Astrocyte (in vitro differentiated cells and primary cell): ENCODE results near the gene FOXP2. TPM values are rescaled to one million over a fixed set of nuclear protein-coding genes. Genes with fewer than 3 reads are reported as not detected.

Experiments
- DNase-seq: peaks from one replicate; pipeline ENCODE4 v3.0.0-alpha.2; 2010; ENCODE audit warnings: low read depth
- FAIRE-seq: peaks from 2 replicates; lab custom pipeline; 2011; peaks lifted over from hg19 to GRCh38; lab: Jason Lieb, UNC
- H2AFZ ChIP-seq: 2 replicates; pipeline ENCODE4 v1.6.0; 2012; ENCODE audit warnings: low read depth, low read length, inconsistent platforms
- H3K27ac ChIP-seq: 2 replicates; pipeline ENCODE4 v1.5.1; 2011; ENCODE audit warnings: low read depth, low read length, inconsistent platforms
- H3K27me3 ChIP-seq: 2 replicates; pipeline ENCODE4 v1.6.0; 2011; ENCODE audit warnings: low read length, inconsistent platforms; ENCODE audit not compliant: insufficient read depth
- H3K36me3 ChIP-seq: 2 replicates; pipeline ENCODE4 v1.5.1; 2011; ENCODE audit warnings: low read length, inconsistent platforms; ENCODE audit not compliant: insufficient read depth
- H3K4me1 ChIP-seq: 2 replicates; pipeline ENCODE4 v1.5.1; 2011; ENCODE audit warnings: low read length, inconsistent platforms; ENCODE audit not compliant: insufficient read depth
- H3K4me2 ChIP-seq: 2 replicates; pipeline ENCODE4 v1.6.0; 2012; ENCODE audit warnings: low read length, inconsistent platforms
- H3K4me3 ChIP-seq: 2 replicates; pipeline ENCODE4 v1.5.1; 2011; ENCODE audit warnings: low read depth, mild to moderate bottlenecking, low read length, inconsistent platforms; ENCODE audit not compliant: insufficient read depth
- H3K79me2 ChIP-seq: 2 replicates; pipeline ENCODE4 v1.6.0; 2012; ENCODE audit warnings: mild to moderate bottlenecking, low read length, inconsistent platforms; ENCODE audit not compliant: insufficient read depth
- H3K9ac ChIP-seq: 2 replicates; pipeline ENCODE4 v1.6.0; 2012; ENCODE audit warnings: mild to moderate bottlenecking, low read length, inconsistent platforms
- H3K9me3 ChIP-seq: 2 replicates; pipeline ENCODE4 v1.5.1; 2012; ENCODE audit warnings: low read depth, mild to moderate bottlenecking, low read length, inconsistent platforms; ENCODE audit not compliant: insufficient read depth
- H4K20me1 ChIP-seq: 2 replicates; pipeline ENCODE4 v1.6.0; 2012; ENCODE audit warnings: low read length, inconsistent platforms; ENCODE audit not compliant: insufficient read depth
- H3K27ac Mint-ChIP-seq: one replicate; pipeline ENCODE4 v1.8.0; 2021; ENCODE audit warnings: mild to moderate bottlenecking, mixed read lengths; ENCODE audit not compliant: unreplicated experiment
- H3K27me3 Mint-ChIP-seq: one replicate; pipeline ENCODE4 v1.8.0; 2021; ENCODE audit warnings: low read depth, mixed read lengths; ENCODE audit not compliant: unreplicated experiment
- H3K36me3 Mint-ChIP-seq: one replicate; pipeline ENCODE4 v1.8.0; 2021; ENCODE audit warnings: low read depth, mixed read lengths; ENCODE audit not compliant: unreplicated experiment
- H3K4me1 Mint-ChIP-seq: one replicate; pipeline ENCODE4 v1.8.0; 2021; ENCODE audit warnings: low read depth, mixed read lengths; ENCODE audit not compliant: unreplicated experiment
- H3K4me3 Mint-ChIP-seq: one replicate; pipeline ENCODE4 v1.8.0; 2021; ENCODE audit warnings: mild to moderate bottlenecking, moderate library complexity, mixed read lengths; ENCODE audit not compliant: unreplicated experiment
- H3K9me3 Mint-ChIP-seq: one replicate; pipeline ENCODE4 v1.8.0; 2021; ENCODE audit warnings: mild to moderate bottlenecking, mixed read lengths; ENCODE audit not compliant: unreplicated experiment
- EZH2 ChIP-seq: IDR thresholded peaks from 2 replicates; pipeline ENCODE4 v1.6.1; 2012; ENCODE audit warnings: mild to moderate bottlenecking, low read length, inconsistent platforms; ENCODE audit not compliant: insufficient read depth
- total RNA-seq: library from RNA; stranded (reverse); gene quantifications from 2 replicates; pipeline ENCODE4 v1.2.1, GENCODE V29; 2021
- TF ChIP-seq, protein P1 (sequence below): IDR thresholded peaks from 2 replicates; pipeline ENCODE4 v1.5.1; 2011; ENCODE audit warnings: low read depth, mild to moderate bottlenecking, inconsistent platforms, low read length, moderate library complexity; ENCODE audit not compliant: insufficient read depth

The FOXP2 gene
- total RNA-seq, 1 donor from 2014 or later: 3.4 TPM

DNA sequence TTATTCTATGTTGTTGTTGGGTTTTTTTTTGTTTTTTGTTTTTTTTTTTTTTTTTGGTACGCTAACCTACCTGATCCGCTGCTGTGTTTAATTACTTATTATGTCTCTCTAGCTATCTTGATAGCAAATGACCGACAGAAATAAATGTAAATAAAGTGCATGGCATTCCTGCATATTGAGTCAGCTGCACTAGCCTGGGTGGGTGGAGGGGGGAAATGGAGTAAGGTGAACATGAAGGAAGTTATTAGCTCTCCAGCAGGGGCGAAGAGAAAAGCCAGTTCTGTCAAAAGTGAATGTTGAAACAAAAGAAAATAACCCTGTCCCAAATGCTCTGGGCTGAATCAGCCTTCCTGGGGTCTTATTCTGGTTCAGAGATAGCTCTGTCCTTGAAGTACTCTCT, 296.6 kb downstream of the FOXP2 start:
- FAIRE-seq (no peak), DNase-seq (peak; percentile 10)
- Histone ChIP-seq H2AFZ (no peak overlapping the region), H3K4me2 (peak overlapping the region; percentile 54), H3K9ac (no peak overlapping the region), H3K4me3 (no peak overlapping the region), H3K9me3 (no peaks in the 10 kb centered on the region), H3K27ac (no peak overlapping the region), H4K20me1 (no peaks in the 10 kb centered on the region), H3K4me1 (no peaks in the 10 kb centered on the region), H3K27me3 (no peaks in the 10 kb centered on the region), H3K79me2 (no peaks in the 10 kb centered on the region), H3K36me3 (no peaks in the 10 kb centered on the region)
- Mint-ChIP-seq H3K27me3 (no peaks in the 10 kb centered on the region), H3K4me3 (no peak overlapping the region), H3K36me3 (no peaks in the 10 kb centered on the region), H3K27ac (no peak overlapping the region), H3K9me3 (no peaks in the 10 kb centered on the region), H3K4me1 (peaks cover 17% of the 10 kb centered on the region)
- TF ChIP-seq, protein P1, sequence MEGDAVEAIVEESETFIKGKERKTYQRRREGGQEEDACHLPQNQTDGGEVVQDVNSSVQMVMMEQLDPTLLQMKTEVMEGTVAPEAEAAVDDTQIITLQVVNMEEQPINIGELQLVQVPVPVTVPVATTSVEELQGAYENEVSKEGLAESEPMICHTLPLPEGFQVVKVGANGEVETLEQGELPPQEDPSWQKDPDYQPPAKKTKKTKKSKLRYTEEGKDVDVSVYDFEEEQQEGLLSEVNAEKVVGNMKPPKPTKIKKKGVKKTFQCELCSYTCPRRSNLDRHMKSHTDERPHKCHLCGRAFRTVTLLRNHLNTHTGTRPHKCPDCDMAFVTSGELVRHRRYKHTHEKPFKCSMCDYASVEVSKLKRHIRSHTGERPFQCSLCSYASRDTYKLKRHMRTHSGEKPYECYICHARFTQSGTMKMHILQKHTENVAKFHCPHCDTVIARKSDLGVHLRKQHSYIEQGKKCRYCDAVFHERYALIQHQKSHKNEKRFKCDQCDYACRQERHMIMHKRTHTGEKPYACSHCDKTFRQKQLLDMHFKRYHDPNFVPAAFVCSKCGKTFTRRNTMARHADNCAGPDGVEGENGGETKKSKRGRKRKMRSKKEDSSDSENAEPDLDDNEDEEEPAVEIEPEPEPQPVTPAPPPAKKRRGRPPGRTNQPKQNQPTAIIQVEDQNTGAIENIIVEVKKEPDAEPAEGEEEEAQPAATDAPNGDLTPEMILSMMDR: no peak
- no peak for TF ChIP-seq EZH2

DNA sequence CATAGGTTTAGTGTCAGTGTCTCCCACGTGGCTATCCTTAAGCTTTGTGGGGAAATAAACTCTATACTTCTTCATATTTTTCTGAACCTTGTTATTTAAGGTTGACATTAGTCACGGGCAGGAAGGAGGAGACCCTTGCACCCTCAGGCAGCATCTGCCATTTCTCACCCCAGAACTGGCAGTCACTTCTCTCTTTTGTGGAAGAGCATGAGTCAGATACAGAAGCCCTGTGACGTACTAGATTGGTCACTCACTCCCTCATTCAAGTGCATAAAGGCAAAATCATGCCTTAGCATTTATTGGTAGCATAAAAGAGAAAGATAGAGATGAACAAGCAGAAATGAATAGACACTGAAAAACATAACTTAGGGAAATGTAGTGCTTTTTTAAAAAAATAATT, 301.3 kb downstream of the FOXP2 start:
- FAIRE-seq: no peak
- Mint-ChIP-seq H3K27me3 (no peaks in the 10 kb centered on the region), H3K27ac (no peak overlapping the region), H3K4me3 (no peak overlapping the region), H3K36me3 (no peaks in the 10 kb centered on the region), H3K9me3 (no peaks in the 10 kb centered on the region), H3K4me1 (peaks cover 8% of the 10 kb centered on the region)
- Histone ChIP-seq H3K36me3 (no peaks in the 10 kb centered on the region), H3K4me2 (no peak overlapping the region), H3K79me2 (no peaks in the 10 kb centered on the region), H3K9ac (no peak overlapping the region), H3K27me3 (no peaks in the 10 kb centered on the region), H3K27ac (no peak overlapping the region), H3K4me3 (no peak overlapping the region), H3K4me1 (no peaks in the 10 kb centered on the region), H2AFZ (no peak overlapping the region), H3K9me3 (no peaks in the 10 kb centered on the region), H4K20me1 (no peaks in the 10 kb centered on the region)
- peak; percentile 45 for DNase-seq
- TF ChIP-seq, protein P1: no peak
- no peak for TF ChIP-seq EZH2

DNA sequence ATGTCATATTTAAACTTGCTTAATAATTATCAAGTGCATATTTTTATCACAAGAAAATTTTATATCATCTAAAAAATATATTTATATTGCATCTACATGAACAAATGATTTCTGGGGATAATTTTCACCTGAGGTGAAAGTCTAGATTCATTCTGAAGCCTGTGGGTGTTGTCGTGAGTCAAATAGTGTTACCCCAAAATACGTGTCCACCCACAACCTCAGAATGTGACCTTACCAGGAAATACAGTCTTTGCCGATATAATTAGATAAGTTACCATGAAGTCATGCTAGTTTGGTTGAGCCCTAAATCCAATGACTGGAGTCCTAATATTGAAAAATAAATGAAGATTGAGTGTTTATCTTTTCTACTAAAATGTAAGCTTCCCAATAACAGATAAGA, 304.2 kb downstream of the FOXP2 start:
- no peak overlapping the region for H3K9ac ChIP-seq
- H3K4me1 ChIP-seq: no peaks in the 10 kb centered on the region
- FAIRE-seq (no peak), DNase-seq (no peak)
- H3K4me3 ChIP-seq: no peak overlapping the region
- no peak overlapping the region for H3K27ac ChIP-seq
- no peaks in the 10 kb centered on the region for H3K79me2 ChIP-seq
- Mint-ChIP-seq H3K27ac (no peak overlapping the region), H3K4me1 (no peaks in the 10 kb centered on the region), H3K9me3 (no peaks in the 10 kb centered on the region), H3K27me3 (no peaks in the 10 kb centered on the region), H3K4me3 (no peak overlapping the region), H3K36me3 (no peaks in the 10 kb centered on the region)
- TF ChIP-seq, protein P1: no peak
- no peak for TF ChIP-seq EZH2
- H3K36me3 ChIP-seq: no peaks in the 10 kb centered on the region
- no peak overlapping the region for H3K4me2 ChIP-seq
- H2AFZ ChIP-seq: no peak overlapping the region
- no peaks in the 10 kb centered on the region for H3K27me3 ChIP-seq
- H3K9me3 ChIP-seq: no peaks in the 10 kb centered on the region
- no peaks in the 10 kb centered on the region for H4K20me1 ChIP-seq
